HG03039 (cell line): ENCODE data around the gene TLR8.
"Not testable (repeated sequence)": the region's sequence is repeated elsewhere in the genome, so short reads cannot be mapped to it uniquely, and the experiment has no call there.

Source experiments
- ATAC-seq: cut with Tn5 transposase; IDR thresholded peaks from one replicate; pipeline ENCODE4 v1.9.1; 2021; ENCODE audit warnings: mild to moderate bottlenecking, moderate library complexity; ENCODE audit not compliant: unreplicated experiment

Gene TLR8

GRCh38 chrX:12944452-12944851, 38.0 kb downstream of the TLR8 start:
- ATAC-seq, result not testable (repeated sequence)

GRCh38 chrX:12945494-12945893, 39.1 kb downstream of the TLR8 start:
- no peak for ATAC-seq

GRCh38 chrX:12946406-12946805, 40.0 kb downstream of the TLR8 start:
- no peak for ATAC-seq

- ATAC-seq, result no peak
These were observed 40.6 kb downstream of the TLR8 start for GRCh38 chrX:12946838-12947544.

GRCh38 chrX:12947545-12948235, 41.3 kb downstream of the TLR8 start:
- ATAC-seq, result no peak

- no peak for ATAC-seq
These were observed 42.1 kb downstream of the TLR8 start for GRCh38 chrX:12948495-12948894.

- ATAC-seq, result no peak
These were observed 42.9 kb downstream of the TLR8 start for GRCh38 chrX:12949205-12949926.

GRCh38 chrX:12949927-12950656, 43.7 kb downstream of the TLR8 start:
- peak; percentile 42 for ATAC-seq

GRCh38 chrX:12950851-12951594, 44.6 kb downstream of the TLR8 start:
- no peak for ATAC-seq

- ATAC-seq, result no peak
These were observed 45.2 kb downstream of the TLR8 start for GRCh38 chrX:12951595-12951975.

GRCh38 chrX:12953420-12953819, 47.0 kb downstream of the TLR8 start:
- ATAC-seq, result no peak

- ATAC-seq, result no peak
These were observed 48.0 kb downstream of the TLR8 start for GRCh38 chrX:12954376-12954775.

- ATAC-seq, result no peak
These were observed 48.6 kb downstream of the TLR8 start for GRCh38 chrX:12954981-12955380.

GRCh38 chrX:12955882-12956703, 49.7 kb downstream of the TLR8 start:
- ATAC-seq, result peak; percentile 37

GRCh38 chrX:12956704-12957534, 50.5 kb downstream of the TLR8 start:
- ATAC-seq, result peak; percentile 58

- ATAC-seq, result no peak
These were observed 51.6 kb downstream of the TLR8 start for GRCh38 chrX:12958059-12958458.

GRCh38 chrX:12958461-12958860, 52.0 kb downstream of the TLR8 start:
- no peak for ATAC-seq

GRCh38 chrX:12961196-12961718, 54.8 kb downstream of the TLR8 start:
- no peak for ATAC-seq
